ENCODE results near the gene DGKG.

DNA sequence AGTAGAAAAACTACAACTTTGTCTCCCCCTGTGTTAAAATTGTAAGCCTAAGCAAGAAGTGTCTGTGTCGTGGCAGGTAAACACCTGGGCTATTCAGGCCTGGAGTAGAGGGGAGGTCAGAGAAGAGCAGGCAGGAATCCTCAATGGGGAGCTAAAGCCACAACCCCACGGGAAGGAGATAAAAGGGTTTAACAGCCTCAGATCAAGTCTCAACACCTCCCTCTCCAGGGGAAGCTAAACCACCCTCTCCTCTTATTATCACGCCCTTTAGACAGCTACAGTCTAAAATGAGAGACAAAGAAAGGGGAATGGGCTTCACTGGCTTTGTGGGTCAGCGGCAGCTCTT lies 264.7 kb downstream of the DGKG start:
- TF ChIP-seq, protein P1, sequence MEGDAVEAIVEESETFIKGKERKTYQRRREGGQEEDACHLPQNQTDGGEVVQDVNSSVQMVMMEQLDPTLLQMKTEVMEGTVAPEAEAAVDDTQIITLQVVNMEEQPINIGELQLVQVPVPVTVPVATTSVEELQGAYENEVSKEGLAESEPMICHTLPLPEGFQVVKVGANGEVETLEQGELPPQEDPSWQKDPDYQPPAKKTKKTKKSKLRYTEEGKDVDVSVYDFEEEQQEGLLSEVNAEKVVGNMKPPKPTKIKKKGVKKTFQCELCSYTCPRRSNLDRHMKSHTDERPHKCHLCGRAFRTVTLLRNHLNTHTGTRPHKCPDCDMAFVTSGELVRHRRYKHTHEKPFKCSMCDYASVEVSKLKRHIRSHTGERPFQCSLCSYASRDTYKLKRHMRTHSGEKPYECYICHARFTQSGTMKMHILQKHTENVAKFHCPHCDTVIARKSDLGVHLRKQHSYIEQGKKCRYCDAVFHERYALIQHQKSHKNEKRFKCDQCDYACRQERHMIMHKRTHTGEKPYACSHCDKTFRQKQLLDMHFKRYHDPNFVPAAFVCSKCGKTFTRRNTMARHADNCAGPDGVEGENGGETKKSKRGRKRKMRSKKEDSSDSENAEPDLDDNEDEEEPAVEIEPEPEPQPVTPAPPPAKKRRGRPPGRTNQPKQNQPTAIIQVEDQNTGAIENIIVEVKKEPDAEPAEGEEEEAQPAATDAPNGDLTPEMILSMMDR (IDR thresholded peaks at IDR 0.05; ENCODE audit: low read depth, low read length, poor library complexity, severe bottlenecking), result no peak
- no peak for TF ChIP-seq EZH2phosphoT487 (IDR thresholded peaks at IDR 0.05; ENCODE audit: borderline replicate concordance, low read length)
